HCT116 (cell line): ENCODE data around the gene NOX1. TPM values are rescaled to one million over a fixed set of nuclear protein-coding genes. Genes with fewer than 3 reads are reported as not detected.

ENCODE experiments used
- ATAC-seq: fragments of 200-7000 bp; cut with Tn5 transposase; 2 replicates; pipeline ENCODE4 v1.9.1; 2020; ENCODE audit warnings: mild to moderate bottlenecking, moderate library complexity
- BruUV-seq: library from RNA; stranded (reverse); fragments of 400-500 nt; replicated peaks from 2 replicates; lab custom pipeline; 2021; lab: Mats Ljungman, UMichigan
- CTCF ChIA-PET: fragments of 300-600 bp; sonication (Branson Sonifier 250); formaldehyde crosslinking; loops from one replicate; lab custom pipeline; 2021; ENCODE audit warnings: antibody characterized with exemption; lab: Charles Lee
- POLR2A ChIA-PET: fragments of 300-600, 350-600 bp; sonication (Branson Sonifier 250); formaldehyde crosslinking; loops from one replicate; lab custom pipeline; 2021; ENCODE audit warnings: antibody characterized with exemption; lab: Charles Lee
- RAD21 ChIA-PET, 2 experiments: fragments of 300-600 bp; sonication (Branson Sonifier 250); formaldehyde crosslinking; loops; one replicate each; lab custom pipeline; 2023; ENCODE audit warnings: low total read pairs in 2 of 2; ENCODE audit not compliant: uncharacterized antibody in 2 of 2, unreplicated experiment in 2 of 2, low non-redundant PET in 1 of 2; lab: Charles Lee
- DNase-seq: peaks from one replicate; pipeline ENCODE4 v3.0.0-alpha.2; 2010; ENCODE audit warnings: low read depth, low spot score
- H2AFZ ChIP-seq: fragments of 200-600 bp; shearing (Covaris generic), sonication (generic); 2 replicates; pipeline ENCODE4 v1.6.1; 2017; ENCODE audit warnings: low read depth, mixed run types, mixed read lengths, antibody characterized with exemption, low read length; ENCODE audit not compliant: poor library complexity, severe bottlenecking
- H3K27ac ChIP-seq: 2 replicates; pipeline ENCODE4 v1.5.1; 2012; ENCODE audit warnings: low read depth, low read length
- H3K27me3 ChIP-seq: fragments of 200-600 bp; sonication (generic); 2 replicates; pipeline ENCODE4 v1.6.1; 2016; ENCODE audit warnings: mixed run types, low read length, mixed read lengths; ENCODE audit not compliant: insufficient read depth
- H3K36me3 ChIP-seq, 2 experiments: fragments of 200-500 bp in 1 of 2; fragments of 200-600 bp in 1 of 2; sonication (Bioruptor generic) in 1 of 2; sonication (generic) in 1 of 2; 2 replicates each; pipeline versions ENCODE4 v1.5.1 to v1.6.1; 2014 to 2016; ENCODE audit warnings: low read length in 2 of 2, inconsistent platforms in 1 of 2, mixed read lengths in 1 of 2, mixed run types in 1 of 2; ENCODE audit not compliant: insufficient read depth in 2 of 2, control insufficient read depth in 1 of 2
- H3K4me1 ChIP-seq, 2 experiments: fragments of 200-600 bp in 1 of 2; sonication (generic) in 1 of 2; 2 replicates each; pipeline versions ENCODE4 v1.5.1 to v1.6.1; 2012 to 2017; ENCODE audit warnings: low read length in 2 of 2, inconsistent platforms in 1 of 2, mild to moderate bottlenecking in 1 of 2, mixed read lengths in 1 of 2, mixed run types in 1 of 2, moderate library complexity in 1 of 2; ENCODE audit not compliant: insufficient read depth in 2 of 2, control insufficient read depth in 1 of 2
- H3K4me2 ChIP-seq: fragments of 200-600 bp; sonication (generic); 2 replicates; pipeline ENCODE4 v1.6.1; 2017; ENCODE audit warnings: mixed run types, low read length, mixed read lengths
- H3K4me3 ChIP-seq, 2 experiments: fragments of 200-600 bp in 1 of 2; sonication (generic) in 1 of 2; replicated peaks in 1 of 2; 2 replicates each; pipeline ENCODE4 v1.5.1; 2011 to 2016; ENCODE audit warnings: low read length in 2 of 2, control low read depth in 1 of 2, low read depth in 1 of 2, mild to moderate bottlenecking in 1 of 2, mixed read lengths in 1 of 2, mixed run types in 1 of 2
- H3K79me2 ChIP-seq: fragments of 200-600 bp; sonication (generic); 2 replicates; pipeline ENCODE4 v1.6.1; 2017; ENCODE audit warnings: mild to moderate bottlenecking, mixed run types, low read length, moderate library complexity, mixed read lengths; ENCODE audit not compliant: insufficient read depth
- H3K9ac ChIP-seq: fragments of 200-600 bp; sonication (generic); 2 replicates; pipeline ENCODE4 v1.6.1; 2016; ENCODE audit warnings: low read length, mixed read lengths
- H3K9me2 ChIP-seq: fragments of 200-600 bp; sonication (generic), shearing (Covaris generic); 2 replicates; pipeline ENCODE4 v1.6.1; 2017; ENCODE audit warnings: mixed run types, mild to moderate bottlenecking, moderate library complexity; ENCODE audit not compliant: insufficient read depth
- H3K9me3 ChIP-seq, 2 experiments: fragments of 200-500 bp in 1 of 2; fragments of 200-600 bp in 1 of 2; sonication (Bioruptor generic) in 1 of 2; sonication (generic) in 1 of 2; 2 replicates each; pipeline ENCODE4 v1.6.1; 2014 to 2017; ENCODE audit warnings: low read length in 2 of 2, mixed read lengths in 2 of 2, inconsistent platforms in 1 of 2, low read depth in 1 of 2, mild to moderate bottlenecking in 1 of 2, mixed run types in 1 of 2, moderate library complexity in 1 of 2; ENCODE audit not compliant: control insufficient read depth in 1 of 2, insufficient read depth in 1 of 2
- H4K20me1 ChIP-seq: fragments of 200-600 bp; sonication (generic), shearing (Covaris generic); 2 replicates; pipeline ENCODE4 v1.6.1; 2017; ENCODE audit warnings: mixed run types, mild to moderate bottlenecking, moderate library complexity; ENCODE audit not compliant: insufficient read depth
- ATF3 ChIP-seq: IDR thresholded peaks from 2 replicates; pipeline ENCODE4 v1.6.1; 2012
- EZH2 ChIP-seq: fragments of 200-600 bp; sonication (generic); IDR thresholded peaks from 2 replicates; pipeline ENCODE4 v1.6.1; 2017; ENCODE audit warnings: antibody characterized with exemption, mixed run types
- JUND ChIP-seq: IDR thresholded peaks from 2 replicates; pipeline ENCODE4 v1.6.1; 2012
- MAX ChIP-seq: IDR thresholded peaks from 2 replicates; pipeline ENCODE4 v1.6.1; 2012
- POLR2A ChIP-seq: IDR thresholded peaks from 2 replicates; pipeline ENCODE4 v1.7.0; 2011; ENCODE audit warnings: borderline replicate concordance; ENCODE audit not compliant: insufficient read depth, insufficient read length; ENCODE audit errors: extremely low read depth
- RAD21 ChIP-seq: IDR thresholded peaks from 2 replicates; pipeline ENCODE4 v1.6.1; 2012; ENCODE audit warnings: low read depth, mild to moderate bottlenecking
- REST ChIP-seq: IDR thresholded peaks from 2 replicates; pipeline ENCODE4 v1.6.1; 2012; ENCODE audit warnings: low read depth
- SP1 ChIP-seq: IDR thresholded peaks from 2 replicates; pipeline ENCODE4 v1.6.1; 2012; ENCODE audit warnings: low read depth
- YY1 ChIP-seq: IDR thresholded peaks from 2 replicates; pipeline ENCODE4 v1.6.1; 2011; ENCODE audit warnings: low read length, low read depth, moderate library complexity, mild to moderate bottlenecking; ENCODE audit not compliant: insufficient replicate concordance; ENCODE audit errors: extremely low read depth
- intact Hi-C: fragments of 100-400 bp; cut with micrococcal nuclease; formaldehyde crosslinking; loops from 2 replicates; pipeline ENCODE4 v1.10.0; 2022
- total RNA-seq: library from RNA; stranded (reverse); gene quantifications from one replicate; pipeline ENCODE4 v1.2.1, GENCODE V29; 2021; ENCODE audit not compliant: unreplicated experiment

NOX1 gene
- total RNA-seq, 1 experiment from 2014 or later: not detected

- H3K4me3 ChIP-seq: no peak overlapping the region
- no peaks in the 10 kb centered on the region for H3K9me2 ChIP-seq
- ChIA-PET RAD21 (no interaction called here), CTCF (no interaction called here), POLR2A (no interaction called here)
- intact Hi-C loops: no loop called here
- no peaks in the 10 kb centered on the region for H3K9me3 ChIP-seq
- DNase-seq: no peak
- no peak overlapping the region for H3K4me2 ChIP-seq
- H4K20me1 ChIP-seq: no peaks in the 10 kb centered on the region
- H3K4me1 ChIP-seq: peaks cover 0 to 6% of the 10 kb centered on the region in 2 experiments; a peak in 1 of 4 replicates
- no peaks in the 10 kb centered on the region for H3K79me2 ChIP-seq
- H3K9ac ChIP-seq: no peak overlapping the region
- H3K27ac ChIP-seq: no peak overlapping the region
- no peaks in the 10 kb centered on the region for H3K27me3 ChIP-seq
- H3K36me3 ChIP-seq: no peaks in the 10 kb centered on the region
- ATAC-seq: no peak
- TF ChIP-seq EZH2: no peak
- no peak for TF ChIP-seq REST
- TF ChIP-seq JUND: no peak
- no peak for TF ChIP-seq SP1
- TF ChIP-seq POLR2A: no peak
- no peak for TF ChIP-seq MAX
- no peak for TF ChIP-seq YY1
- no peak for TF ChIP-seq RAD21
- no peak for TF ChIP-seq ATF3
- no peak overlapping the region for H2AFZ ChIP-seq
- BruUV-seq: no TSS peak
Measured at GRCh38 chrX:100915562-100915961, 41.4 kb upstream of the NOX1 start.
